Measurements from ENCODE around the gene ANO10.

Gene ANO10

DNA sequence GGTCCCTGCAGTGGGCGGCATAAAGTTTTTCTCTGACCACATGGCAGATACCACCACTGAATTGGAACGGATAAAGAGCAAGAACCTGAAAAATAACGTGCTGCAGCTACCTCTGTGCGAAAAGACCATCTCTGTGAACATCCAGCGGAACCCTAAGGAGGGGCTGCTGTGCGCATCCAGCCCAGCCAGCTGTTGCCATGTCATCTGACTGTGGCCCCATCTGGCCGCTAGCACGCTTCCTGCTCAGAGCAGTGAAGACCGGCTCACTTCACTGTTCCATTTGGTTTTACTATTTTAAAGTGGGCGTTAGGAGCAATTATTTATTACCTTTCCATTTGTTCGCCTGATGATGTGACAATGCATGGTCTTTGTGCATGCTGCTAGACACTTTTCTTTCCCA lies 273.5 kb downstream of the ANO10 start:
- Histone ChIP-seq H2AFZ (ENCODE audit: low read length, unreplicated experiment) (no peak overlapping the region), H3K27me3 (ENCODE audit: insufficient read depth, low read length) (no peaks in the 10 kb centered on the region), H3K4me3 (ENCODE audit: low read depth, low read length) (no peak overlapping the region), H3K79me2 (ENCODE audit: control insufficient read depth, insufficient read depth, low read length, unreplicated experiment) (no peaks in the 10 kb centered on the region), H3K27ac (ENCODE audit: low read depth, low read length) (no peak overlapping the region), H3K4me1 (ENCODE audit: control insufficient read depth, insufficient read depth, low read length, unreplicated experiment) (peaks cover 12% of the 10 kb centered on the region), H3K36me3 (ENCODE audit: insufficient read depth, low read length) (peaks cover 61% of the 10 kb centered on the region)

DNA sequence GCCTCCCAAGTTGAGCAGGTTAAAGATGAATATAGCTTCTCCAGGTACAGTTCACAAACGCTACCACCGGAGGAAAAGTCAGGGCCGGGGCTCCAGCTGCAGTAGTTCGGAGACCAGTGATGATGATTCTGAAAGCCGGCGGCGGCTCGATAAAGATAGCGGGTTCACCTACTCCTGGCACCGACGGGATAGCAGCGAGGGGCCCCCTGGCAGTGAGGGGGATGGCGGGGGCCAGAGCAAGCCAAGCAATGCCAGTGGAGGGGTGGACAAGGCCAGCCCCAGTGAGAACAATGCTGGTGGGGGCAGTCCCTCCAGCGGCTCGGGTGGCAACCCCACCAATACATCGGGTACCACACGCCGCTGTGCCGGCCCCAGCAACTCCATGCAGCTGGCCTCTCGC lies 274.0 kb downstream of the ANO10 start:
- no peaks in the 10 kb centered on the region for H3K79me2 ChIP-seq (ENCODE audit: control insufficient read depth, insufficient read depth, low read length, unreplicated experiment)
- no peak overlapping the region for H2AFZ ChIP-seq (ENCODE audit: low read length, unreplicated experiment)
- no peak overlapping the region for H3K27ac ChIP-seq (ENCODE audit: low read depth, low read length)
- peaks cover 63% of the 10 kb centered on the region for H3K36me3 ChIP-seq (ENCODE audit: insufficient read depth, low read length)
- no peak overlapping the region for H3K4me3 ChIP-seq (ENCODE audit: low read depth, low read length)
- peaks cover 12% of the 10 kb centered on the region for H3K4me1 ChIP-seq (ENCODE audit: control insufficient read depth, insufficient read depth, low read length, unreplicated experiment)
- H3K27me3 ChIP-seq (ENCODE audit: insufficient read depth, low read length): no peaks in the 10 kb centered on the region

DNA sequence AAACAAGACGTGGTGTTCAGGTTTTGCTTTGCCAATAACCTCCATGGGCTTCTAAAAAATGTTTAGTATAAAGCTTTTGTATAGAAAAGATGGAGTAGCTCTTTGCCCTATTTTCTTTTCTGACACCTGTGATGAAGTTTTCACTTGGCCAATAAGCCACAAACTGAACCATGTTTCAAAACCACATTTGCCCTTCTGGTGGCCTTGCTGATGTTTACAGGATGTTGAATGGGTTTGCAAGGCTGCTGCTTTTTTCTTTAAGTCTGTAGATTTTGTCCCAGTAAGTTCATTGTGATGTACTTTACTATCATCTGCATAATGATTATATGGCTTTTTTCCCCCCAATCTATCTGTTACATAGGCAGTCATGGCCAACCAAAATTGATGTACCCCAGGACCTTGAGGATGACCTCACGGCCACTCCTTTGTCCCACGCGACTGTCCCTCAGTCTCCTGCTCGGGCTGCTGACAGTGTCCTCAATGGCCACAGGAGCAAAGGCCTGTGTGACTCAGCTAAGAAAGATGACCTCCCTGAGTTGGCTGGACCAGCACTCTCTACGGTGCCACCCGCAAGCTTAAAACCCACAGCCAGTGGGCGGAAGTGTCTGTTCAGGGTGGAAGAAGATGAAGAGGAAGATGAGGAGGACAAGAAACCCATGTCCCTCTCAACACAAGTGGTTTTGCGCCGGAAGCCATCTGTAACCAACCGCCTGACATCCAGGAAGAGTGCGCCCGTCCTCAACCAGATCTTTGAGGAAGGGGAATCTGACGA lies 274.6 kb downstream of the ANO10 start:
- no peak overlapping the region for H3K4me3 ChIP-seq (ENCODE audit: low read depth, low read length)
- peaks cover 12% of the 10 kb centered on the region for H3K4me1 ChIP-seq (ENCODE audit: control insufficient read depth, insufficient read depth, low read length, unreplicated experiment)
- no peaks in the 10 kb centered on the region for H3K27me3 ChIP-seq (ENCODE audit: insufficient read depth, low read length)
- H3K27ac ChIP-seq (ENCODE audit: low read depth, low read length): no peak overlapping the region
- no peaks in the 10 kb centered on the region for H3K79me2 ChIP-seq (ENCODE audit: control insufficient read depth, insufficient read depth, low read length, unreplicated experiment)
- no peak overlapping the region for H2AFZ ChIP-seq (ENCODE audit: low read length, unreplicated experiment)
- H3K36me3 ChIP-seq (ENCODE audit: insufficient read depth, low read length): peaks cover 59% of the 10 kb centered on the region

DNA sequence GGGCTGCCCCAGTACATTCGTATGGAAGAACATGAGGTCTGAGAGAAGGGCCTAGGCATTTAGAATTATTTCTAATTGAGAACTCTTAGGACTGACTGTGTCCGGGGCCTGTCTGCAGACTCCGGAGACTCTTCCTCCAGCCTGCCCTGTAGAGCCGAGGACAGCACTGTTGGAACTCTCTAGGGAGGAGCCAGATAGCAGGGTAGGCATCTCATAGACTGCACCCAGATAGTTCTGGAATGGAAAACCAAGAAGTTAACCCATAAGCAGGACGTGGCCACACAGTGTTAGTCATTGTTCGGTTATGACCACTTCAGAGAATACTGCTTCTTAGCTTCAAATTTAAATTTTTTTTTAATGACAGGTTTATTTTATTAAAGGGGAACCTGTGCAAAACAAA lies 275.9 kb downstream of the ANO10 start:
- Histone ChIP-seq H3K4me1 (ENCODE audit: control insufficient read depth, insufficient read depth, low read length, unreplicated experiment) (peaks cover 12% of the 10 kb centered on the region), H2AFZ (ENCODE audit: low read length, unreplicated experiment) (no peak overlapping the region), H3K4me3 (ENCODE audit: low read depth, low read length) (no peak overlapping the region), H3K79me2 (ENCODE audit: control insufficient read depth, insufficient read depth, low read length, unreplicated experiment) (no peaks in the 10 kb centered on the region), H3K36me3 (ENCODE audit: insufficient read depth, low read length) (peaks cover 56% of the 10 kb centered on the region), H3K27ac (ENCODE audit: low read depth, low read length) (no peak overlapping the region), H3K27me3 (ENCODE audit: insufficient read depth, low read length) (no peaks in the 10 kb centered on the region)

DNA sequence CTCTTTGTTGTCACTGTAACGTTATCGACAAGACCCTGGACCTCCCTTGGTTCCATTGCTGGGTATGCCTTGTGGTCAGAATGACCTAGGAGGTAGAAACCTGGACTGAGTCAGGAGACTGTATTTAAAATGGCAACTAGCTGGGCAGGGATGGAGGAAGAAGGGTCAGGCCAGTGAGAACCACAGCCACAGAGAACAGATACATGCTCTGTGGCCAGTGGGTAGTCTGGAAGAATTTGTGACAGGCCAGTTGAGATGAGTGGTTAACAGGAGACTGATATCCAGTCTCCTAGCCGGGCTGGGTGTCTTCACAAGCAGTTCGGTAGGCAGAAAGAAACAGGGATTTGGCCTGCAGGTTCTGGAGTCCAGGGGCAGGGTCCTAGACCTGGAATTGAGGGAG lies 276.6 kb downstream of the ANO10 start:
- H3K4me3 ChIP-seq (ENCODE audit: low read depth, low read length): no peak overlapping the region
- H3K4me1 ChIP-seq (ENCODE audit: control insufficient read depth, insufficient read depth, low read length, unreplicated experiment): peaks cover 12% of the 10 kb centered on the region
- no peaks in the 10 kb centered on the region for H3K27me3 ChIP-seq (ENCODE audit: insufficient read depth, low read length)
- no peak overlapping the region for H2AFZ ChIP-seq (ENCODE audit: low read length, unreplicated experiment)
- peaks cover 51% of the 10 kb centered on the region for H3K36me3 ChIP-seq (ENCODE audit: insufficient read depth, low read length)
- no peak overlapping the region for H3K27ac ChIP-seq (ENCODE audit: low read depth, low read length)
- no peaks in the 10 kb centered on the region for H3K79me2 ChIP-seq (ENCODE audit: control insufficient read depth, insufficient read depth, low read length, unreplicated experiment)

DNA sequence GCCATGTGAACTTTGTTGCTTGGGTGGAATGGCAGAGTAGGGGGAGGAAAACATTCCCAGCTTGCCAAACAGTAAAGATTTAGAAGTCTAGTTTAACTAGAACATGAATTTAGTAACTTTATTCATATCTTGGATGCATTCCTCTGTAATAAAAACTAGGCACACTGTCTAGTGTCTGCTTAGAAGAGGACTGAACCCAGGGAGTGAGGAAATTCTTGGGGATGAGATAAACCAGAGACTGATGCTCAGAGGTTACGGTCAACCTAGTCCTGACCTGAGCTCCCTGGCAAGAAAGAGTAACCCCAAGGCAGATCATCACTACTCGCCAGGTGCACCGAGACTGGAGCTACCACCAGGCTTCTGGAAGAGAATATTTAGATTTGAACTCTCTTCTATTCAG lies 277.3 kb downstream of the ANO10 start:
- peaks cover 12% of the 10 kb centered on the region for H3K4me1 ChIP-seq (ENCODE audit: control insufficient read depth, insufficient read depth, low read length, unreplicated experiment)
- no peak overlapping the region for H2AFZ ChIP-seq (ENCODE audit: low read length, unreplicated experiment)
- H3K27ac ChIP-seq (ENCODE audit: low read depth, low read length): no peak overlapping the region
- no peaks in the 10 kb centered on the region for H3K79me2 ChIP-seq (ENCODE audit: control insufficient read depth, insufficient read depth, low read length, unreplicated experiment)
- no peak overlapping the region for H3K4me3 ChIP-seq (ENCODE audit: low read depth, low read length)
- H3K27me3 ChIP-seq (ENCODE audit: insufficient read depth, low read length): no peaks in the 10 kb centered on the region
- peaks cover 49% of the 10 kb centered on the region for H3K36me3 ChIP-seq (ENCODE audit: insufficient read depth, low read length)

DNA sequence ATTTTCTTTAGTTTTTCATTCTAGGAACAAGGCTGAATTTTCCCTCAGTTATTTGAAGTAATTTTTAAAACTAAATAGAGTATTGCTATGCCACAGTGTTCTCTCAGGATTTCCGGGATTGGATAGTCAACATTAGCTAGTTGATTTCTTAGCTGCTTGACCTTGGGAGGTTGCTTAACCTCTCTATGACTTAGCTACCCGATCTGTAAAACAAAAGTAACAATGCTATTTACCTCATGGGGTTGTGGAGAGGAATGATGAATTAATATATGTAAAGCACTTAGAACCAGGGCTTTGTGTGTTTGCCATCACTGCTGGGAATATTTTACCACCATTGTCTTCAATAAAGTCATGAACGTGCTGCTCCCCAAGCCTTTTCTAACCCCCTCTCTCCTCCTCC lies 278.0 kb downstream of the ANO10 start:
- no peak overlapping the region for H3K4me3 ChIP-seq (ENCODE audit: low read depth, low read length)
- no peak overlapping the region for H3K27ac ChIP-seq (ENCODE audit: low read depth, low read length)
- no peaks in the 10 kb centered on the region for H3K27me3 ChIP-seq (ENCODE audit: insufficient read depth, low read length)
- peaks cover 12% of the 10 kb centered on the region for H3K4me1 ChIP-seq (ENCODE audit: control insufficient read depth, insufficient read depth, low read length, unreplicated experiment)
- peaks cover 49% of the 10 kb centered on the region for H3K36me3 ChIP-seq (ENCODE audit: insufficient read depth, low read length)
- H3K79me2 ChIP-seq (ENCODE audit: control insufficient read depth, insufficient read depth, low read length, unreplicated experiment): no peaks in the 10 kb centered on the region
- no peak overlapping the region for H2AFZ ChIP-seq (ENCODE audit: low read length, unreplicated experiment)

DNA sequence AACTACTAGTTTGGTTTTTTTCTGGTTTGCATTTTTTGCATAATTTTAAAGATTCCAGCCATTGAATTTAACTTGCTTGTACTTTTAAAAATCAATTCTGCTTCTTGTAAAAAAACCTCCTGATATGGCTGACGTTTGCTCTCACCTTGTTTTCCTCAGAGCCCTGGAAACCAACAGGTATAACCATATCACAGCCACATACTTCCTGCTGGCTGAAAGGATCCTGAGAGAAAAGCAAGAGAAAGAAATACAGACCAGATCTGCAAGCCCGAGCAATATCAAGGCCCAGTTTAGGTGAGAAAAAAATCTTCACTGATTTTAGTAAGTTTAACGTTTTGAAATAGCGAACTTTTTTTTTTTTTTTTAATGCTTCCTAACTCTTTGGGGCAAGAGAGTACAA lies 278.6 kb downstream of the ANO10 start:
- Histone ChIP-seq H3K36me3 (ENCODE audit: insufficient read depth, low read length) (peaks cover 52% of the 10 kb centered on the region), H2AFZ (ENCODE audit: low read length, unreplicated experiment) (no peak overlapping the region), H3K27me3 (ENCODE audit: insufficient read depth, low read length) (no peaks in the 10 kb centered on the region), H3K4me1 (ENCODE audit: control insufficient read depth, insufficient read depth, low read length, unreplicated experiment) (peaks cover 12% of the 10 kb centered on the region), H3K27ac (ENCODE audit: low read depth, low read length) (no peak overlapping the region), H3K79me2 (ENCODE audit: control insufficient read depth, insufficient read depth, low read length, unreplicated experiment) (no peaks in the 10 kb centered on the region), H3K4me3 (ENCODE audit: low read depth, low read length) (no peak overlapping the region)

DNA sequence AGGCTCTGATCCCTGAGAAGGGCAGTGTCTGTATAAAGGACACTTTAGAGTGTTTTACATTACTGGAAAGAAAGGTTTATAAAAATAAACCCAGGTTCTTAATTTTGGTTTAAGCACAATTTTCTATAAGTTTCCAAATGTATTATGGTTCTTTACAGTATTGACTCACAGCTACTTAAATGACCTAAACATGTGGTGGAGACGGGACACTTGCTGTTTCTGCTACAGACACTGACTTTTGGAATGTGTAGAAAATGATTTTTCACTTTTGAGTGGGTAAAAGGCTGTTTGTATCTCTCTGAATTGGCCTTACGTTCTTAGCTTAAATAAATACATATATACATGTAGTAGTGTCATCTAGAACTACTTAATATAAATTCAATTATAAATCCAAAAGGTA lies 280.0 kb downstream of the ANO10 start:
- Histone ChIP-seq H3K27ac (ENCODE audit: low read depth, low read length) (no peak overlapping the region), H2AFZ (ENCODE audit: low read length, unreplicated experiment) (no peak overlapping the region), H3K36me3 (ENCODE audit: insufficient read depth, low read length) (peaks cover 46% of the 10 kb centered on the region)

DNA sequence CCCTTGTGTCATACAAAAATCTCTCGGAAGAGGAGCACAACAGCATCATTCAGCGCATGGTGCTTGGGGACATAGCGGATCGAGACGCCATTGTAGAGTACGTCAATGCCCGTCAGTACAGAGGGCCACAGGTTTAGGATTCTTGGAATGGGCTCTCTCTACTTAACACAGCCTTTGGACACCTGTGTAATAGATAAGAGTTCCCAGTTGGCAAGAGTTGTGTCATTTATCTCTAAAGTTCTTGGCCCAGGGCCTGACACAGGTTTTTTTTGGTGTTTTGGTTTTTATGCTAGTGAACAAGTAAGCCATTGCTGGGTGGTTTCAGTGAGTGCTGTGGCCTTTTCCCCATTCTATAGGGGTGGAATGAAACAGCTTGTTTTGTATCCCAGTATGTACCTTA lies 281.4 kb downstream of the ANO10 start:
- no peak overlapping the region for H3K27ac ChIP-seq (ENCODE audit: low read depth, low read length)
- no peaks in the 10 kb centered on the region for H3K27me3 ChIP-seq (ENCODE audit: insufficient read depth, low read length)
- H3K36me3 ChIP-seq (ENCODE audit: insufficient read depth, low read length): peaks cover 53% of the 10 kb centered on the region
- no peak overlapping the region for H2AFZ ChIP-seq (ENCODE audit: low read length, unreplicated experiment)
- H3K4me3 ChIP-seq (ENCODE audit: low read depth, low read length): no peak overlapping the region
- peaks cover 2% of the 10 kb centered on the region for H3K4me1 ChIP-seq (ENCODE audit: control insufficient read depth, insufficient read depth, low read length, unreplicated experiment)
- no peaks in the 10 kb centered on the region for H3K79me2 ChIP-seq (ENCODE audit: control insufficient read depth, insufficient read depth, low read length, unreplicated experiment)

More for the DNA sequence above, 280.0 kb downstream of the ANO10 start:
- Histone ChIP-seq H3K4me3 (ENCODE audit: low read depth, low read length) (no peak overlapping the region), H3K79me2 (ENCODE audit: control insufficient read depth, insufficient read depth, low read length, unreplicated experiment) (no peaks in the 10 kb centered on the region), H3K4me1 (ENCODE audit: control insufficient read depth, insufficient read depth, low read length, unreplicated experiment) (peaks cover 12% of the 10 kb centered on the region), H3K27me3 (ENCODE audit: insufficient read depth, low read length) (no peaks in the 10 kb centered on the region)

DNA sequence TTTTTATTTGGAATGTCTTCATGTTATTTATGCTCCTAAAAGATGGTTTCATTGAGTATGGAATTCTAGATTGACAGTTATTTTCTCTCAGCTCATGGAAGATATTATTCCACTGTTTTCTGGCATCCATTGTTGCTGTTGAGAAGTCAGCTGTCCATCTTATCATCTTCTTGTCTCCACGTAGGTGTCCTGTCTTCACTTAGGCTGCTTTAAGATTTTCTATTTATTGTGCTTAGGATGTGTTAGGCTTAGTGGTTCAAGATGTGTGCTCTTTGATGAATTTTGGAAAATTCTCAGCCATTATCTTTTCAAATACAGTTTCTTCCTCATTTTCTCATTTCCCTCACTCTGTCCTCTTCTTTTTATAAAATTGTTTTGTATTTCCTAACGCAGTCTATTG lies 283.5 kb downstream of the ANO10 start:
- Histone ChIP-seq H3K4me3 (ENCODE audit: low read depth, low read length) (no peak overlapping the region), H2AFZ (ENCODE audit: low read length, unreplicated experiment) (no peak overlapping the region), H3K27ac (ENCODE audit: low read depth, low read length) (no peak overlapping the region), H3K27me3 (ENCODE audit: insufficient read depth, low read length) (no peaks in the 10 kb centered on the region), H3K36me3 (ENCODE audit: insufficient read depth, low read length) (peaks cover 46% of the 10 kb centered on the region), H3K4me1 (ENCODE audit: control insufficient read depth, insufficient read depth, low read length, unreplicated experiment) (no peaks in the 10 kb centered on the region), H3K79me2 (ENCODE audit: control insufficient read depth, insufficient read depth, low read length, unreplicated experiment) (no peaks in the 10 kb centered on the region)

All from ACC112 (cell line).